HG03460 (cell line): ENCODE results near the gene POLR3C.

Experiments
- ATAC-seq: cut with Tn5 transposase; IDR thresholded peaks from one replicate; pipeline ENCODE4 v1.9.1; 2021; ENCODE audit not compliant: unreplicated experiment

POLR3C gene

DNA sequence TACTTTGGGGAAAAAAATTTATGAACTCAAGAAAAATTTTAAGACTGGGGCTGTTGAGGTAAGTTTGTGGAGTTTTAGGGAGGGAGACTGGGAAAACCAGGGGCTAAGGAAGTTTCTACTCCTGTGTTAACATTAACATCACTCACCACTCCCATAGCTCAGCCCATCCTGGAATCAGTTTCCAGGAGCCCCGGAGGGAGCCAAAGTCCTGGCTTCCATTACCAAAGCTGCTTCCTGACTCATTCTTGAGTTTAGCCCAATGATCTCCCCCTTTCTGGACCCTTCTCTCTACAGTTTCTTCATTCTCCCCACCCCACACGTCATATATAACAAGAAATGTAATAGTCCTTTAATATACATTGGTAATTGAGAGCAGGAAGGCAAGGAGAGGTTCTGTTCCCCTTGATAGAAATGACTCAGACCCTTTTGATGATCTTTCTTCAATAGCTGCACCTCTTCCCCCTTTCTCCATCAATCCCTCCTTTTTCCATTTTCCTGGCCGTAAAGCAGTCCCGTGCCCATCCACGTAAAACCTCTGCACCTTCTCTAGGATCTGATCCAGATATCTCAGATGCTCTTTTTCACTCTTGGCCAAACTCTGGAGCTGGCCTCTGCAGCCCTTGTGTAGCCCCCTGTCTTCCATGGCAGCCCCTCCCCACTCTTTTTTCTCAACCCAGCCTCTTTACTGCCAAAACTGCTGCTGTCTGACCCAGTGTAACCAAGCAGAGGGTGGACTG is 39.5 kb downstream of the POLR3C start:
- no peak for ATAC-seq

DNA sequence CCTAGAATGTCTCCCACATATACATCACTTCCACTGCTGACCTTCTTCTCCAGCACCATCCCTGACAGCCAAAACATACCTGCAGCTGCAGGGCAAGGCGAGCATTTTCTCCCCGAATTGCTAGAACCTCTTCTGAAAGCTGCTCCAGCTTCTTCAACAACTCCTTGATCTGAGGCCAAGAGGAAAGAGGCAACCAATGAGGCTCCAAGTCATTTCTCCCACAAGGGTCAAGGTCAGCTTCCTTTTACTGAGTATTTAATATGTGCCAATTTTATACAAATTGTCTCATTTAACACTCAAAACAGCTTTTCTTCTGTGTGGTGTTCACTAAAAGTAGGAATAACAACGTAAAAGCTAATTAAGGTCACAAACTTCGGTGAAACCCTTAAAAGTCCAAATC is 44.2 kb downstream of the POLR3C start:
- ATAC-seq = no peak

DNA sequence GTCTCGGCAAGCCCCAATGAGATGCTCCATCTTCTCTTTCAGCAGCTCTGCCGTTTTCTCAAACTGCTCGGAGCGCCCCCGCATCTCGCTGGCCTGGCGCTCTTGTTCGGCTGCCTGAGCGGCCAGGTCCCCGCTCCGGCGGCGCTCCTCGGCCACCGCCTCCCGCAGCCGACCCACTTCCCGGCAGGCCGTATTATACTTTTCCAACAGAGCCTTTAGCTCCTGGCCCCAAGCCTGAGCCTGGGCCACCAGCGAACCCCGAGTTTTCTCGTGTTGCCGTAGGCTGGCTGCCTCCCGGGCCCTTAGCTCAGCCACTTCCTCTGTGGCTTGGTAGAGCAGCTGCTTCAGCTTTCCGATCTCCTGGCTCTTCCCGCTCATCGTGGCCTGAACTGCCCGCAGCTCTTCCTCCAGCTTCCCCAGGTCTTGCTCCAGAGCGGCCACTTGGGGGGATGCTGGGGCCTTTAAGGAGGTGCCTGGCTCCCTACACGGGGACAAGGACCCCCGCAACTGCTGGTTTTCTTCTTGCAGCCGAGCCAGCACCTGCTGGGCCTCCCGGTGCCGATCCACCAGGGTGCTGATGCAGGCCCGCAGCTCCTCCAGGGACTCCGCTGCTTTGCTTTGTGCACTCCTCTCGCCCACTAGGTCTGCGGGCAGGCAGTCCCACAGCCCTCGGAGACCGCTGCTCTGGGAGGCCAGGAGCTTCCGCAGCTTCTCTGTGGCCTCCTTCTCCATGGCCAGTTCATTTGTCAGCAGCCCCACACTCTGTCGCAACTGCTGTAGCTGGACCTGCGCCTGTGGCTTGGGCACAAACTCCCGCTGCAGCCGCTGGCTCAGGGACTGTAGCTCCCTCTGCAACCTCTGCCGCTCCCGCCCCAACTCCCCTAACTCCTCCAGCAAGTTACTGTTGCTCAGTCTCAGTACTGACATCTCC is 48.3 kb downstream of the POLR3C start:
- no peak for ATAC-seq

DNA sequence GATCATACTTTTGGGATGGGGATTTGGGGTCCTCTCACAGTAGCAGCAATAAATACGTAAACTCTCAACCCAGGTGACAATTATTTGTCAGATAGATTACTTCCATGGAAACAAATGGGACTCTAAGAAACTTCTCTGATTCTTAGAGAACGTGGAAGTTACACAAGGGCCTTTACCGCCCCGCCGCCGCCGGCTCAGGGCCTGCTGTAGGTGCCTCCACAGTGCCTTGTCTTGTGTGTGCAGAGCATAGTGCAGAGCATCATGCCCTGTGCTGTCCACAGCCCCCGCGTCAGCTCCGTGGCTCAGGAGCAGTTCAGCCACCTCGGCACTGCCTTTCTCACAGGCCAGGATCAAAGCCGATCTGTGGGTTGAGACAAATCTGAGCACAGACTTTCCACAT is 50.6 kb downstream of the POLR3C start:
- ATAC-seq = no peak

DNA sequence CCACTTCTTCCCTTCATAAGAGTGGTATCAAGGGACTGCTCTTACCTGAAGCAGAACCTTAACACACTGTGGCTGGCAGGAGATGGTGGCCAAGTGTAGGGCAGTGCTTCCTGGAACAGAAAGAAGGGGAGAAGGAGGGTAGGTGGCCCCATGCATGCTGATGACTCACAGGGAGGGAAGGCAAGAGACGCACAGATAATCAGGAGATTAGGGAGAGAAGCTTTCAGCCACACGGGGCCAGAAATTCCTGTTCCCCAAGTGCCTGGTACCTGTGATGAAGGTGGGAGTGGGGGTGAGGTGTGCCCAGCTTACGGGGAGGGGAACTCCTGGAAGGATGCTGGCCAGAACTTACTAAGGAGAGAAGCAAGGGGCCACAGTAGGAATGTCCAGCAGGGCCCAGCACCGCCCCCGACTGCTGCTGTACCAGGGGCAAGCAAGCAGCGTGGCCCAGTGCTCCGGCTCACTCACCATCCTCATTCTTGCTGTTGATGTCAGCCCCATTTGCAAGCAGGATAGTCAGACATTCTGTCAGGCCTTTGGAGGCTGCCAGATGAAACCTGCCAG is 54.0 kb downstream of the POLR3C start:
- ATAC-seq = no peak

DNA sequence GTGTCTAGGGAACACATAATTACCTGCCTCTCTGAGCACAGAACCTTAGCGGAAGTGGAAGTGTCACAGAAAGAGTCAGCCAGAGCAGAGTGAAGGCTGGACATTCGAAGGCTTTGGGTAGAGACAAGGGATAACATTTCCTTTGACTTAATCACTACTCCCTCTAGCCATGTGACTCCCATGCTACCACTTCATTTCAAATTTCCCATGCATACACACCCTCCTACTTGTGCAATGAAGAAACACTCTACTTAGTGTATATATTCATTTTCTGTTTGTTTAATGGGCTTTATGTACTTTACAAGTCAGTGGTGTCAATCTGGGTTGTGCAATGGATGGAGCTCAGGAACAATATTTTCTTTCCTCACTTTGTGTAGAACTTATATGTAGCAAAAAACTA is 54.7 kb downstream of the POLR3C start:
- ATAC-seq = no peak

DNA sequence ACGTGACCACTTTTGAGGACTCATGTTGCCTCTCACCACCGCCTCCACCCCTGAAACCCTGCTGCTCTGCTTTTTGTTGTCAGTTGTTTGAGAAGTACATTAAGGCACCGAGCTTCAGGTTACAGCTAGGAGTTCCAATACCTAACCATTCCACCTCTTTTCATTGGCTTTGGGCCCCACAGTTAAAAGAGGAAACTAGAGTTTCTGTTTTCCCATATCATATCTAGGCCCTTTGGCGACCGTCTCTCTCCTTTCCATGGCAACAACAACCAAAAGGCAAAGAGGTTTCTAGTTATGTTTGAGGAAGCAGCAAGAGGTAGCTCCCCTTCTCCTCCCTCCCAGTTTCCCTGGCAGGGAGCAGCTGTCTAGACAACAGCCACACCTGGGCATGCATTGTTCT is 55.8 kb downstream of the POLR3C start:
- ATAC-seq = no peak

DNA sequence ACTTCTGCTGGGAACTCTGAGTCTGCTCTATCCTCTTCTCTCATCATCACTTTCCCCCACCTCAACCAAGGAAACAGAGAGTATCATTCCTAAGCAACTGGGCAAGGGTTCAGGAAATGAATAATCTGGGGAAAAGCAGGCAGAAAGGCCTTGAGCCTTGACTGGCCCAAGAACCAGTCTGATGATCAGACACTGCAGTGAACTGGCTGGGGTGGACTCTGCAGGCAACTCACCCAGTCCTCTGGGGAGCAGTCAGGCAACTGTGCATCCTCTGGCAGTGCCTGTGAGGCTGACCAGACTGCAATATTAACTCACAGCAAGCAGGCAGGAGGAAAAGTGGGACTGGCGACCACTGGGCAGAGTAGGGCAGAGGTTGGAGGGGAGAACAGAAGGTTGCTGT is 60.7 kb downstream of the POLR3C start:
- ATAC-seq = no peak

DNA sequence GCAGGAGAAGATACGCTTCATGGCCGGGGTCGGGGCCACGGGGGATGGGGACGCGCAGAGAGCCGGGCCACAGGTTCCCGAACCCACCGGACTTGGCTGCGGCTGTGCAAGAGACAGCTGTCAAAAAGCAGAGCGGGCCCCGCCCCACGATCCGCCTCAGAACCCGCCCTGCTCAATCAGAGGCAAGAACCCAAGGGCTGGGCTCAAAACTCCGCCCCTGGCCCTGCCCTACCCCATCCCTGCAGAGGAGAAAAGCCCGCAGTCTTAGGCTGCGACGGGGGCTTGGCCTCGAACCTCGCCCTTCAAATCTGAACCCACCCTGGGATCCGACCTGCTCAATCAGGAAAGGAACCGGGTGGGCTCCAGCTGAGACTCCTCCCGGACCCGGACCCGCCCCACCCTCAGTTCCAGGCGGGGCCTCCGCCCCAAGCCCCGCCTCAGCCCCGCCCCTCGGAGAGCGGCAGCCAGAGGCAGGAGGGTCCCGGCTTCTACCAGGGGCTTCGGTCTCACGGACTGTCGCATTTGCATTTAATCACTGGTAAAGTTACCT is 61.8 kb downstream of the POLR3C start, which contains the start of gene ANKRD35:
Gene ANKRD35 (minus strand): TSS at position 129 of the 550 bp plus-strand sequence. CDS start 108 bp downstream, at position 21.
- ATAC-seq = peak; percentile 100

DNA sequence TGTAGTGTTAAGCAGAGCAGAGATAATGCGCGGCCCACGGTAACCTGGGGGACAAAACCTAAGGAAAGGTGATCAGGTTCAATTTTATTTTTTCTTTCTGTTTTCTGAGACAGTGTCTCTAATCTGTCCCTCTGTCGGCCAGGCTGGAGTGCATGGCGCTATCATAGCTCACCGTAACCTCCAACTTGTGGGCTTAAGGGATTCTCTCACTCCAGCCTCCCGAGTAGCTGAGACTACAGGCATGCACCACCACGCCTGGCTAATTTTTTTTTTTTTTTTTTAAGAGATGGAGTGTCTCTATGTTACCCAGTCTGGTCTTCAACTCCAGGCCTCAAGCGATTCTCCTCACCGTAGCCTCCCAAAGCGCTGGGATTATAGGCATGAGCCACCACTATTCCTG is 62.4 kb downstream of the POLR3C start:
- ATAC-seq = no peak

DNA sequence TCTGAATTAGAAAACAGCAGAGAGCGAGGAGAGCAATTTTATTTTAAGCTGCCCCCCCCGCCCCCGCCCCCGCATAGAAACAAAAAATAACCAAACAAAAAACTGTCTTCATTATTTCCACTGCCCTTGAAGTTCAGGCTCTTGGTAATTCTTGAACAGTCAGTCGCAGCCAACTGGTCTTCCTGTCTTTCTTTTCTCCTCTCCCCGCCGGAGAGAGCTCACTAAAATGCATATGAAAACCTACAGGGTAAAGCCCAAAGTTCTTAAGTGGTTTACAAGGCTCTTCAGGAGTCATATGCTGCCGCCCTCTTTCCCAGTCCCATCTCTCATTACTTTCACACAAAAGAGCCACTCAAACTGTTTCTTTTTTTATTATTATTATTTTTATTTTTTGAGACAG is 62.8 kb downstream of the POLR3C start:
- ATAC-seq = no peak

DNA sequence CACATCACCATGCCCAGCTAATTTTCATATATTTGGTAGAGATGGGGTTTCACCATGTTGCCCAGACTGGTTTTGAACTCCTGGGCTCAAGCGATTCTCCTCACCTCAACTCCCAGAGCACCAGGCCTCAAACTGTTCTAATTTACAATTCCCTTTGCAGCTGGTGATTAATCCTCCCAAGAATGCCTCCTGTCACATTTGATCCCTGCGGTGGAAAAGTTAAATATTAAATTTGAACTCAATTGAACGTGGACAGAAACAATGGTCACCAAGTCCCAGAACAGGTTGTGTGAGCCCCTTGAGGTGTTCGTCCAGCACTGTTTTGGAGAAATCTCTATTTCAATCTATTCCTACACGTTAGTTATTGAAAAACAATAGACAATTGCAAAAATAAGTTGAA is 63.6 kb downstream of the POLR3C start:
- ATAC-seq = no peak

DNA sequence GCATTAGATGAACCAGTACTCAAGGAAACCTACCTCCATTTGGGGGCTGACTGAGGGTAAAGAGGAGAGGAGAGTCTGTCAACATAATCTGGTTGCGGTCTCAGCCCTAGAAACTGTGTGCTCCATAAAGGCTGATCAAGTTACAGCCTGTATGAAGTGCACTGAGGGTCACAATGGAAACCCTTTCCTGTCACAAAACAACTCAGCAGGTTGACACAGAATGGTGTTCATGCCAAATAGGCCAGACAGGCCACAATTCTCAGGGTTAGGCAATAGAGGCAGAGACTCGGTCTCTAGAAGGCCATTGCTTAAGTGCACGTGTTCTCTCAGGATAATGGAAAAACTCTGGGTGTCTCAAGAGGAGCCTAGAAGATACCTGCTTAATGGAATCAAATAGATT is 65.7 kb downstream of the POLR3C start:
- no peak for ATAC-seq

DNA sequence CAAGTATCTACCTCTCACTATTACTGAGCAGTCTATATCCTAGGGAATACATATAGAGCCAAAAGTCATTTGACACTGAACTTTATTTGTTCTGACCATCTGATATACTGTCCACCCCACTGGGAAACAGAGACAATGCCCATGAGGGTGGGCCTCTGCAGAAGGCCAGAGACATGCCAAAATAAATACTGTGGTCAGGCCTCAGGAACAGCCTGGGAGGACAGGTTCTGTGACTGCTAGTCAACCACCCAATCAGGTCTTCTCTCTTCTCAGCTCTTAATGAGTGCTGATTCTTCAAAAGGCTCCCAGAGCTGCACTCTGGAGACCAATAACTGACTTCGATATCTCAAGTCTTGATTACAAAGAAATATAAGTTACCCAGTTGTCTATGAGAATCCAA is 67.1 kb downstream of the POLR3C start:
- no peak for ATAC-seq

DNA sequence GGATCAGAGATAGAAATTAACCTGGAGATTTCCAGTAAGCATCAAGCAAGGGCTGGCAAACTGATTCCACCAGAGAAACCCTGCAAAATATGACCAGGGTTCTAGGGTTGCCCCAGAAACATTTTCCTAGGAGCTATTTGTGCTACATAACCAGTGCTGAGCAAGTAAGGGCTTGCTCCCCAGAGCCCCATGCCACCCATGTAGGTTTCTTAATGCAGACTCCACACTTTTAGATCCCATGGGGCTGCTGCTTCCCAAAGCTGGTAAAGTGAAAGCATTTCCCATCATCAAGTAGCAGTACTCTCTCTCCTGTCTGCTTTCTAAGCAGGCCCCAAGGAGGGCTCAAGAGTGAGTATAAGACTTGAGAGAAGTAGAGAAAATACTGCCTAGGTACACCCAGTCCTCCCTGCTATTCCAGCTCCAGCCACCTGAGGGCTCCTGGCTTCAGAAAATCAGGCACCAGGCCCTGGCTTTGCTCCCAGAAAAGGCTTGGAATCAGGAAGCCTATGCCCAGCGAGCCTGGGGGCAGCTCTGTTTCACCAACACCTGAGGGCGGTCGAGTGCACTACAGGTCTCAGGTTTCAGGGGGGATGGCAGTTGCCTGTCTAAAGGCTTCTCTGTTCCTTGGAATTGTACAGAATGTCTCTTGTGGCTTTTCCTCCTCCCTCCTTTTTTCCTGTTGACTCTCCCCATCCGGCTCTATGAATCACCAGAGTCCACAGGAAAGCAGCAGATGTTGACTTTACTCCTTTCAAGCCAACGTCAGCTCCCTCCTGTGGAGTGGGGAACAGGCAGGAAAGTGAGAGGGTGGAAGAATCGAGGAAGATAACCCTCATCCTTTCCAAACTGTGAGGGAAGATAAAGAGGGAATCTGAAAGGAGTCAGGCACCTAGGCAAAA is 67.8 kb downstream of the POLR3C start:
- ATAC-seq = no peak

DNA sequence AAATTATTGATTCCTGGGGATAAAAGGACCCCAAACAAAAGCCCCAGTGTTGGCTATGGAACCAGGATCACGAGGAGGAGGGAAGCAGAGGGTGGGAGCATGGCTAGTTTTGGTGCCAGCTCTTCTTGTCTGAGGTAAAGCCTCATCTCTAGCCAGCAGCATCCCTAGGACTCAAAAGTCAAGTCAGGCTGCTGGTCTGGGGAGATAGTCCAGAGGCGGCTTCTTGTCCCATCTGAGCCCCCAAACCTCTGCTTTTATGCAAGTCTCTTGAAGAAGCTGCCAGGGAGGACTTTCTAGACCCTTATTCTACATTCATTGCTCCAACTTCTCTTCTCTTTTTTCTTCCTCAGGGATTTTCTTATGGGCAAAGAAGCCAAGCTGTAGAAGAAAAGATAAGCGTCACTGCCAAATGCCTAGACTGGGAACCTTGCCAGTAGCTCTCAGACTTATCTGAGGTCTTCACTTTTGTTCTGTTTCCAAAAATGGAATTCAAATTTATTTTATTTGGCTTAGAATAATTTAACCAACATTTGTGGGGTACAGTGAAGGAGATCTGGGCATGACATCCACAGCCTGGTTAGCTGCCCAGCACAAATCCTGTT is 68.6 kb downstream of the POLR3C start:
- ATAC-seq = no peak

DNA sequence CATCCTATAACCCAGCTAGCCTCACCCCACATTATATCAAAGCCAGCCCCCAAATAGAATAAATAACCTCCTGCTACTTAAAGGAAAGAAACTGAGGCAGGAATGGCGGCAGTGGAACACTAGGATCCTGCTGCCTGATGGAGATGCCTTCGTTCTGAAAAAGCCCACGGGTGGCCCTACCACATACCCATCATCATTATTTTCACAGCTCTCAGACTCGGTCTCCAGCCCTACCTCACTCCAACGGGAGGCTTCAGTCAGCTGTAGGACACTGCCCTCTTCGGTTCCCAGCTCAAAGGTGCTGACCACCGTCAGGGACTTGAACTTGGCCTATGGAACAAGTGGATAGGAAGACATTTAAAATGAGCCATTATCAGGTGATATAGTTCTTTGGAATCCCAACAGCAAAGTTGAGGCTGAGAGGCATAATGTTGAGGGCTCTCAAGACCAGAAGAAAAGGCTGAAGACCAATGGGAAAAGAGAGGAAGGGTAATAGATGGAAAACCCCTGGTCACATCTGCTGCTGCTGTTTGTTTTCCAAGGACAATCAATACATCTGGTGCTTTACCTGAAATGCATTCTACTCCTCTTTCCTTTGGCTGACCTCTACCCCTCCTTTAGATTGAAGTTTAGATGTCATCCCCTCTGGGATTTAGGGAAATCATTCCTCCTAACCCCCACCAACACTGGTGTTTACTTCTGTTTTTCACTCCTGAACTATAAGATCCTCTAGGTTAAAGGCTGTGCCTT is 69.5 kb downstream of the POLR3C start:
- ATAC-seq = no peak
